ENCODE measurements around the gene TBC1D8.

The TBC1D8 gene

GRCh38 chr2:101111917-101112771 lies 39.0 kb downstream of the TBC1D8 start:
- DNase-seq: no peak

DNA sequence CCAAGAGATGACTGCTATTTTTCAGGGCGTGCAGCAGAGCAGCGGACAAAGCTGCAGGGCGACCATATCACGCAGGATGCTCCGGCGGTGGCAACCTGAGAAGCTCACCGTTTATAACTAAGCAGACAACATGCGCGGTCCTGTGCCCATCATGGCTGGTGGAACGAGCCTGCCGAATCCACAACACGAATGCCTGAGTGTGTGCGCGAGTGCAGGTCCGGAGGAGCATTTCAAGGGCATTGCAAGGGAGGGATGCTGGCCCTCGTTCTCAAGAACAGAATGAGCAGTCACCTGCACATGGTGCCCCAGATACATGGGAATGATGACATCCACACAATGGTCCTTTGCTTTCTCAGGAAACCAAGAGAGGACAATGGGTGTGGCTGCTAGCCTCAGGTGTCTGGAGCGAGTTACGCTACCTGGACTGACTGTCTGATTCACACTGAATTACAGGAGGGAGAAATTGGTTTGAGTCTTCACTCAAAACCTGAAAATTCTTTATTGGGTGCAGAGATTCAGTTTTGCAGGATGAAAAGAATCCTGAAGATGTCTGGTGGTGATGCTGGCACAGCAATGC lies 39.8 kb downstream of the TBC1D8 start:
- no peak for DNase-seq

- DNase-seq: no peak
These were observed 41.6 kb downstream of the TBC1D8 start for GRCh38 chr2:101109451-101110118.

- no peak for DNase-seq
These were observed 42.8 kb downstream of the TBC1D8 start for GRCh38 chr2:101108357-101108756.

DNA sequence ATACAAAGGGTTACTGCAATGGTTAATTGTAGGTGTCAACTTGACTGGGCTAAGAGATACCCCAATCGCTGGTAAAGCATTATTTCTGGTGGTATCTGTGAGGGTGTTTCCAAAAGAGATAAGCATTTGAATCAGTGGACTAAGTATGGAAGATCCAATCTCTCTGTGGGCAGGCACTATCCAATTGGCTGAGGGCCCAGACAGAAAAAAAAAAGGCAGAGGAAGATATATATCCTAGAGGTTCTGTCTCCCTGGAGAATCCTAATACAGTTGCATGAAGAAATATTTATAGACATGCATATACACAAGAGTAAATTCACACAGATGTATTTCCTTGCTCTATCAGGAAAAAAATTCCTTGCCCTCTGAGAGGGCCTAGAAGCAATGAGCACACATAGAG lies 43.9 kb downstream of the TBC1D8 start:
- no peak for DNase-seq

GRCh38 chr2:101106453-101107181 lies 44.6 kb downstream of the TBC1D8 start:
- no peak for DNase-seq

DNA sequence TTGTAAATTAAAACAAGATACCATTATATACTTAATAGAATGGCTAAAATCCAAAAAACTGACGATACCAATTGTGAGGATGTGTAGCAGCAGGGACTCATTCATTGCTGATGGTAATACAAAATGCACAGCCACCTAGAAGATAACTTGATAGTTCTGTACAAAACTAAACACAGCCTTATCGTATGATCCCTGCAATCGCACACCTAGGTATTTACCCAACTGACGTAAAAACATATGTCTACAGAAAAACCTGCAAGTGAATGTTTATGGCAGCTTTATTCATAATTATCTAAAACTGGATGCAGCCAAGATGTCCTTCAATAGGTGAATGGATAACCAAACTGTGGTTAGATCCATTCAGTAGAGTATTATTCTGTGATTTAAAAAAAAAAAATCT lies 45.5 kb downstream of the TBC1D8 start:
- DNase-seq: no peak

DNA sequence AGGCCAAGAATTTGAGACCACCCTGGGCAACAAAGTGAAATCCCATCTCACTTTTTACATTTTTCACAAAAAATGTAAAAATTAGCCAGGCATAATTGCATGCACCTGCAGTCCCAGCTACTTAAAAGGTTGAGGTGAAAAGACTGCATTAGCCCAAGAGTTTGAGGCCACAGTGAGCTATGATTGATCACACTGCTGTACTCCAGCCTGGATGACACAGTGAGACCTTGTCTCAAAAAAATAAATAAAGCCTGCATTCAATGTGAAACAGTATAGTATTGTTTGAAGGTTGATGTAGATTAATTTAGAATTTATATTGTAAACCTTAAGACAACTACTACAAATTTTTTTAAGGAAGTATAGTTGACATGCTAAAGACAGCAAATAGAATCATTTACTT lies 53.5 kb downstream of the TBC1D8 start:
- DNase-seq: no peak

DNA sequence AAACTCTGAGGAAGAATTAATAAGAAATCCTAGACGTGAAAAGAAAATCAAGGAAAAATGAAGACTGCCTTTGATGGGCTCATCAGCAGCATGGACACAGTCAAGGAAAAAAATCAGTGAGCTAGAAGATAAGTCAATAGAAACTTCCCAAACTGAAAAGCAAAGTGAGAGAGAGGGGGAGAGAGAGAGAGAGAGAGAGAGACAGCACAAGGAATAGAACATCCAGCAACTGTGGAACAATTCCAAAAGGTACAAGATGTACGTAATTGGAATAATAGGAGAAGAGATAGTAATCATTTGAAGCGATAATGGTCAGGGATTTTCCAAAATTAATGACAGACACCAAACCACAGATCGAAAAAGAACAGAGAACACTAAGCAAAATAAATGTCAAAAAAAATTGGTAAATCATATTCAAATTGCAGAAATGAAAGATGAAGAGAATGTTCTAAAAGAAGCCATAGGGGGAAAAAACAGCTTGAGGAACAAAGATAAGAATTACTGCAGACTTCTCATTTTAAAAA lies 54.5 kb downstream of the TBC1D8 start:
- DNase-seq: no peak

GRCh38 chr2:101094351-101094750 lies 56.8 kb downstream of the TBC1D8 start:
- no peak for DNase-seq

GRCh38 chr2:101089942-101090799 lies 61.0 kb downstream of the TBC1D8 start:
- no peak for DNase-seq

DNA sequence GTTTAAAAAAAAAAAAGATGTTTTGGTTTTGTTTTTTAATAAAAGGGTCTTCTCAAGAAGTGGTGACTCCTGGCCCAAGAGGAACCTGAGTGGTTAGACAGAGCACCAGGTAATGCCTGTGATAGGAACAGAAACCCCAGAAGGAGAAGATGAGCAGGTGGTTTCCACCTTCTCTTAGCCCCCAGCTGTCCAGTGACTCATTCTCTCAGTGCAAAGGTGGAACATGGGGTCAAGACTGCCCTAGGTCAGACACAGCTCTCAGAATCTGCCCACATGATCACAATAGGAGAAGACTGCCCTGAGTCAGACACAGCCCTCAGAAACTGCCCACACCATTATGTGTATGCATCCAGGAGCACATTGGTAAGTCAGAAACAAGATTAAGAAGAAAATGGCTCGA lies 61.8 kb downstream of the TBC1D8 start:
- peak; percentile 57 to 64 (median 59) for DNase-seq

GRCh38 chr2:101087638-101088037 lies 63.5 kb downstream of the TBC1D8 start:
- DNase-seq: no peak

GRCh38 chr2:101083613-101084012 lies 67.6 kb downstream of the TBC1D8 start:
- DNase-seq: no peak

DNA sequence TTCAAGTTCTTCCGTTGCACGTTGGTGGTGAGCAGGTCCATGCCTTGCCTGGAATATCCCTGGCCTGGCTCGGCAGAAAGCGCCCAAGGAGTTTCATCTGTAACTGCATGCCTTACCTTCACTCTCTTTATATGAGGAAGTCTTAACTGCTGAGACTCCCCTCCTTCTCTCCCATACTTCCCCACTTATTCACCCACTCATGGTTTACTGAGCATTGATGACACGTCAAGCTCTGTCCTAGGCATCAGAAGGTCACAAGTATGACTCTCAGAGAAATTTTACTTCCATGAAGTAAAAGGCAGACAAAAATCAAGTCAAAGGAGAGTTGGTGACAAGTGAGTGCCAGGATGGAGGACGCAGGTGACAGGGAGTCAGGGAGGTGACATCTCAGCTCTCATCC lies 68.2 kb downstream of the TBC1D8 start:
- DNase-seq: peak; percentile 24 to 55 (median 47)

- no peak for DNase-seq
These were observed 69.7 kb downstream of the TBC1D8 start for GRCh38 chr2:101081375-101081907.

DNA sequence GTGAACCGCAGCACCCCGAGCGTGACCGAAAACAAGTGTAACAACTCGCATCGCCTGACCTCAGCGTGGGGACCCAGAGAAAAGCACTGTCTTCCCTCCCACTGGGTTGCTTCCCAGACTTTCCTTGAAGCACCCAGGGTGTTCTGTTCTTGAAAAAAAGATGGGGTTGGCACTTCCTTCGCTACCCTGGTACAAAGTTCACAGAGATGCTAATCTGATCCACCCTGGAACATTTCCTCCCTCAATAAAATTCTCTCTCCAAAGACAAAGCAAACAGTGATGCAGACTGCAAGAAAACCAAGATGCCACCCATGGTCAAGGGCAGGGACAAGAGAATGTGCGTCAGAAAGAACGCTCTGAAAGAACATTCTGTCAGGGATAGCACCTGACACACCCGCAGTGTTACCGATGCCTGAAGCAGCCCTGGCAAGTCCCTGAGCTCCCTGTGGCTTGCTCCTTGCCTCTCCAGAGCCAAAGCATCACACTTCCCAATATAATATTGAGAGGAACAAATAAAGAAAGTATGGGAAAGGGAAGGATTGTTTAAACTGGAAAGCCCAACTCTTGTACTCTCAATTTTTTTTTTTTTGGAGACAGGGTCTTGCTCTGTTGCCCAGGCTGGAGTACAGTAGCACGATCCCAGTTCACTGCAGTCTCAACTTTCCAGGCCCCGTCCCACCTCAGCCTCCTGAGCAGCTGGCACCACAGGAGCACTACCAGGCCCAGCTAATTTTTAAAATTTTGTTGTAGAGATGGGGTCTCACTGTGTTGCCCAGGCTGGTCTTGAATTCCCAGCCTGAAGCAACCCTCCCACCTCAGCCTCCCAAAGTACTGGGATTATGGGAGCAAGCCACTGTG lies 70.7 kb downstream of the TBC1D8 start:
- no peak for DNase-seq

DNA sequence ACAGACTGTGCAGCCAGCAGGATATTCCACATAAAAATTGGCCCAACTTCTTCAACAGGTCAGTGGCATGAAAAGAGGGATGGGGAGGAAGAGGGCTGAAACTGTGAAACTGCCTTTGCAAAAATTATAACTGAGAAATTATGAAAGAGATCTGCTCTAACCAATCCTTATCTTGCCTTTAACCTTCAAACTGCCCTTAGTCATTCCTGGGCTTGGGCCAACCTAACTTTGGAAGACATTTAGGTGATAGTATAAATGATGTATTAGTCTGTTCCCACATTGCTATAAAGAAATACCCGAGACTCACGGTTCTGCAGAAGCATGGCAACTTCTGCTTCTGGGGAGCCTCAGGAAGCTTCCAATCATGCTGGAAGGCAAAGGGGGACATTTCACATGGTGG lies 74.6 kb downstream of the TBC1D8 start:
- no peak for DNase-seq

DNA sequence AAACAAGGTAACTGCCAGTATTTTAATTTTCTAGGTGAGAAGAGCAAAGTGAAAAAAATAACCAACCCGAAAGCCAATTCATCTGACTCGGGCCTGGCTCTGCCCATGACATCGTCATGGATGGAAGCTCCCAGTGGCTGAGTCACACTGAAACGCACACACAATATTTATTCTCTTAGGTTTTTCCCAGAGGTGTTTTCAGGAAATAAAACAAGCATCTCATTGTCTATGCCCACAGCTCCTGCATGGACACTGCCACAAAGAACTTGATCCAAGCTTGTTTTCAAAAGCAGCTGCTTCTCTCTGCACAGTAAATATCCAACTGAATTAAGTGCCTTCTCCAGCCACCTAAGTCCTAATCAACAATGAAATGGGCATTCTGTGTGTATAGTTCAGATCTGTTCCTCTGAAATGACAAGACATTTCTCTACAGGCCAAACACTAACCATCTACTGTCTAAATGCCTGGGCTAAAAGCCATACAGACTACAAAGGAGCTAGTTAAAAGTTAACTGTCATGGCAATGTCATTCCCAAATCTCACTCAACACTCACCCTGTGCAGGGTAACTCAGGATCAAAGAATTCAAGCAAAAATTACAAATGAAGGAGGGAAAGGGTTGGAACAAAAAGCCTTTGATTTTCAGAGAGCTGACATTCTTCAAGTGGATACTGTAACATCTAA lies 86.2 kb downstream of the TBC1D8 start:
- peak in 2 of 3 donors; percentile 32 to 34 for DNase-seq

DNA sequence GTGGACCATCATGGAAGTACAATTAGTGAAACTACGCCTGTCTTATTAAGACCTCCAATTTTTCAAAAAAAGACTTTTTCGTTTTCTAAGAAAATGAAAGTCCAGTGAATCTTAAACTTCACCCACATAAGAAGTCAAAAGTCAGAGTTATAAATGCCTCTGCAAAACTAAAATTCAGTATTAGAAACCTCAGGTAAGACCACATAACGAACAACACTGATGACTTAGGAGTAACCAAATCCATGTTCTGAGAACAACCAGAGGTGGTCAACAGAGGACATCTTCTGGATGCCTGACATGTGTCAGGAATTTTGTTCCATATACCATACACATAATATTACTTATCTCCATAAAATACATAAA lies 86.7 kb downstream of the TBC1D8 start:
- no peak for DNase-seq
